Measurements from ENCODE around the gene CLDN24.
A peak's percentile ranks its signal among the peaks of the same experiment; 100 is the strongest.

The CLDN24 gene

DNA sequence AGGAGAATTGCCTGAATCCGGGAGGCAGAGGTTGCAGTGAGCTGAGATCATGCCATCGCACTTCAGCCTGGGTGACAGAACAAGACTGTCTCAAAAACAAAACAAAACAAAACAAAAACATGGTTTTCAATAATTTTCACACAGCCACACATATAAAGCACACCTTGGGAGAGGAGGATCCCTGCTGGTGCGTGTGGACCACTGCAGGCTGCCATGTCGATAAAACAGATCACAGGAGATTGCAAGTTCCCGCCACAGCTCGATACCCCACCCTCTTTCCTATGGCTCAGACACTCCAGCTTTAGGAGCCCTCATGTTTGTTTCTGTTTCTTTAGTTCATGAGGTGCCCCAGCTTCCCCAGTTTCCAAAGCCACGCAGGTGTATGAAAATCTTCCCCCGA lies 31.3 kb upstream of the CLDN24 start:
- TF ChIP-seq, protein P1, sequence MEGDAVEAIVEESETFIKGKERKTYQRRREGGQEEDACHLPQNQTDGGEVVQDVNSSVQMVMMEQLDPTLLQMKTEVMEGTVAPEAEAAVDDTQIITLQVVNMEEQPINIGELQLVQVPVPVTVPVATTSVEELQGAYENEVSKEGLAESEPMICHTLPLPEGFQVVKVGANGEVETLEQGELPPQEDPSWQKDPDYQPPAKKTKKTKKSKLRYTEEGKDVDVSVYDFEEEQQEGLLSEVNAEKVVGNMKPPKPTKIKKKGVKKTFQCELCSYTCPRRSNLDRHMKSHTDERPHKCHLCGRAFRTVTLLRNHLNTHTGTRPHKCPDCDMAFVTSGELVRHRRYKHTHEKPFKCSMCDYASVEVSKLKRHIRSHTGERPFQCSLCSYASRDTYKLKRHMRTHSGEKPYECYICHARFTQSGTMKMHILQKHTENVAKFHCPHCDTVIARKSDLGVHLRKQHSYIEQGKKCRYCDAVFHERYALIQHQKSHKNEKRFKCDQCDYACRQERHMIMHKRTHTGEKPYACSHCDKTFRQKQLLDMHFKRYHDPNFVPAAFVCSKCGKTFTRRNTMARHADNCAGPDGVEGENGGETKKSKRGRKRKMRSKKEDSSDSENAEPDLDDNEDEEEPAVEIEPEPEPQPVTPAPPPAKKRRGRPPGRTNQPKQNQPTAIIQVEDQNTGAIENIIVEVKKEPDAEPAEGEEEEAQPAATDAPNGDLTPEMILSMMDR (conservative IDR thresholded peaks at IDR 0.05; ENCODE audit: low read length): no peak
- H3K4me3 ChIP-seq (ENCODE audit: low read length): no peak overlapping the region
- DNase-seq (ENCODE audit: low read depth): no peak

DNA sequence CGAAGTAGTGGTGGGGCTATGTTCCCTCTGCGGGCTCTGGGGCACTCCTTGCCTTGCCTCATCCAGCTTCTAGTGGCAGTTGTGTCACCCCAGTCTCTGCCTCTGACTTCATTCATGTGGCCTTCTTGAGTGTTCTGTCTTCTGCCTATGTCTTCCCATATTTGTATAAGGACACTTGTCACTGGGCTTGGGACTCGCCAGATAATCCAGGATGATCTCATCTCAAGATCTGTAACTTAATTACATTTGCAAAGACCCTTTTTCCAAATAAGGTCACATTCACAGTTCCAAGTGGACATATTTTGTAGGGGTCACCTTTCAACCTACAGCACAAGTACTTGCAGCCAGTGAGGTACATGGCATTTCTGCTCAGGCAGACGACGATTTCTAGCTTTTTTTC lies 30.3 kb upstream of the CLDN24 start:
- DNase-seq (ENCODE audit: low read depth): no peak
- H3K4me3 ChIP-seq (ENCODE audit: low read length): no peak overlapping the region
- TF ChIP-seq, protein P1 (conservative IDR thresholded peaks at IDR 0.05; ENCODE audit: low read length): no peak

GRCh38 chr4:183350317-183351071 lies 28.3 kb upstream of the CLDN24 start:
- peak overlapping the region; percentile 56 for H3K4me3 ChIP-seq (ENCODE audit: low read length)
- TF ChIP-seq, protein P1 (conservative IDR thresholded peaks at IDR 0.05; ENCODE audit: low read length): no peak
- DNase-seq (ENCODE audit: low read depth): peak; percentile 91

DNA sequence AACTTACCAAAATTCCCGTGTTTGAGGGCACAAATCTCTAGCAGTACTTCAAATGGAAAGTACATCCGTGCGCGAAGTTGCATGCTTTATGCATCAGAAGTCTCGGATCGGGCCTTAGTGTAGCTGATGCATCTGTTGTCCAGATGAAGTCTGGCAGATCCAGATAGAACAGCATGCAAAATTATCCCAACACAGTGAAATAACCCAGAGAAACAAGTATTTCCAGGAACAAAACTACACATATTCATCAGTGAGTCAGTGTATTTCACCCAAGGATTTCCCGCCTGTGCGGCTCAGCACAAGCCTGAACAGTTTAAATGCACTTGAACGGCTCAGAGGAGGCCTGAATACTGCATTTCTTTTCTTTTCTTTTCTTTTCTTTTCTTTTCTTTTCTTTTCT lies 27.4 kb upstream of the CLDN24 start:
- H3K4me3 ChIP-seq (ENCODE audit: low read length): peak overlapping the region; percentile 57
- peak; percentile 98 for DNase-seq (ENCODE audit: low read depth)
- TF ChIP-seq, protein P1 (conservative IDR thresholded peaks at IDR 0.05; ENCODE audit: low read length): no peak

- TF ChIP-seq, protein P1 (conservative IDR thresholded peaks at IDR 0.05; ENCODE audit: low read length): no peak
- peak overlapping the region; percentile 57 for H3K4me3 ChIP-seq (ENCODE audit: low read length)
- peak; percentile 99 for DNase-seq (ENCODE audit: low read depth)
Measured at GRCh38 chr4:183348706-183349659, 26.8 kb upstream of the CLDN24 start.

DNA sequence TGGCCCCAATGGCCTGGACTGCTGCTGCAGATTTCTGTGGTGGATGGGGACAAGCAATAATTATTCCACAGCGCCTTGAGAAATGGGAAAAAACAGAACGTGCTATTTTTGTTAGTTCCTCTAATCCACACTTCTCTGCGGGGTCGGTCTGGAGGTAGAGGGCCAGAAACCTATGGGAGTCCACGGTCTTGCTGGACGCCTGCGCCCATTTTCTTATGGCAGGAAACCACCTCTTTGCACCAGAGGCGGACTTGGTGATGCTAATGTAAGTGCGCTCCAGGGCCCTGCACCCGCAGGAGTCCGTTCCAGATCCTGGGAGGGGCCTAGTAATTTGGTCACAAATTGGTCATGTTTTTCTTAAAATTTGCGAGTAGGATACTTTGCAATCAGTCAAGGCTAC lies 25.9 kb upstream of the CLDN24 start:
- TF ChIP-seq, protein P1 (conservative IDR thresholded peaks at IDR 0.05; ENCODE audit: low read length): no peak
- no peak for DNase-seq (ENCODE audit: low read depth)
- H3K4me3 ChIP-seq (ENCODE audit: low read length): no peak overlapping the region
